ENCODE results near the gene C1orf226. TPM values are rescaled to one million over a fixed set of nuclear protein-coding genes. Genes with fewer than 3 reads are reported as not detected.

Gene C1orf226
- polyA plus RNA-seq, 1 donor, result 17.1 TPM

DNA sequence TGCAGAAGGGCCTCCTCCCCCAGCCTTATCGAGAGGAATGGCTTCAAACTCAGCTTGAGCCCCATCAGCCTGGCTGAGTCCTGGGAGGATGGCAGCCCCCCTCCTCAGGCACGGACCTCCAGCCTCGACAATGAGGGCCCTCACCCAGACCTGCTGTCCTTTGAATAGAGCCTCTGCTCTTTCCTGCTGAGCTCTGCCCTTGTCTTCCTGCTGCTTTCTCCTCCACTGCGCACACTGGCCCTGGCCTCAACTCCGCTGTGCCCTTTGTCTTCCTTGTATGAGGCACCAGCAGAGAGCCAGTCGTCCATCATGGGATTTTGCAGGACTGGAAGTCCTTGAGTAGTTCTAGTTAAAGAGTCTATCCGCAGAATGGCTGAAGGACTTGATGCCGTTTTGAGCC is 2.0 kb downstream of the C1orf226 start:
- H3K27ac ChIP-seq (ENCODE audit: low read length), result no peak overlapping the region
- WGBS (ENCODE audit: insufficient coverage, low lambda C conversion rate), result no CpG with 5 or more reads among the region's 8 CpGs

GRCh38 chr1:162384116-162384515 is 2.6 kb downstream of the C1orf226 start:
- H3K4me3 ChIP-seq (ENCODE audit: low read length), result no peak overlapping the region
- no peaks in the 10 kb centered on the region for H3K9me3 ChIP-seq (ENCODE audit: control insufficient read depth, low read depth, low read length)
- H3K27me3 ChIP-seq (ENCODE audit: control insufficient read depth, insufficient read depth, low read length), result no peaks in the 10 kb centered on the region
- DNase-seq, result no peak
- H3K36me3 ChIP-seq (ENCODE audit: control insufficient read depth, insufficient read depth, low read length), result peaks cover 18% of the 10 kb centered on the region
- H3K4me1 ChIP-seq (ENCODE audit: control insufficient read depth, insufficient read depth, low read length), result peaks cover 44% of the 10 kb centered on the region
- WGBS (ENCODE audit: insufficient coverage, low lambda C conversion rate), result no CpG with 5 or more reads among the region's 6 CpGs
- no peak overlapping the region for H3K27ac ChIP-seq (ENCODE audit: low read length)

More for the DNA sequence above, 2.0 kb downstream of the C1orf226 start:
- no peaks in the 10 kb centered on the region for H3K9me3 ChIP-seq (ENCODE audit: control insufficient read depth, low read depth, low read length)
- H3K36me3 ChIP-seq (ENCODE audit: control insufficient read depth, insufficient read depth, low read length), result peaks cover 18% of the 10 kb centered on the region
- H3K27me3 ChIP-seq (ENCODE audit: control insufficient read depth, insufficient read depth, low read length), result no peaks in the 10 kb centered on the region
- DNase-seq, result no peak
- H3K4me3 ChIP-seq (ENCODE audit: low read length), result no peak overlapping the region
- H3K4me1 ChIP-seq (ENCODE audit: control insufficient read depth, insufficient read depth, low read length), result peaks cover 38% of the 10 kb centered on the region

DNA sequence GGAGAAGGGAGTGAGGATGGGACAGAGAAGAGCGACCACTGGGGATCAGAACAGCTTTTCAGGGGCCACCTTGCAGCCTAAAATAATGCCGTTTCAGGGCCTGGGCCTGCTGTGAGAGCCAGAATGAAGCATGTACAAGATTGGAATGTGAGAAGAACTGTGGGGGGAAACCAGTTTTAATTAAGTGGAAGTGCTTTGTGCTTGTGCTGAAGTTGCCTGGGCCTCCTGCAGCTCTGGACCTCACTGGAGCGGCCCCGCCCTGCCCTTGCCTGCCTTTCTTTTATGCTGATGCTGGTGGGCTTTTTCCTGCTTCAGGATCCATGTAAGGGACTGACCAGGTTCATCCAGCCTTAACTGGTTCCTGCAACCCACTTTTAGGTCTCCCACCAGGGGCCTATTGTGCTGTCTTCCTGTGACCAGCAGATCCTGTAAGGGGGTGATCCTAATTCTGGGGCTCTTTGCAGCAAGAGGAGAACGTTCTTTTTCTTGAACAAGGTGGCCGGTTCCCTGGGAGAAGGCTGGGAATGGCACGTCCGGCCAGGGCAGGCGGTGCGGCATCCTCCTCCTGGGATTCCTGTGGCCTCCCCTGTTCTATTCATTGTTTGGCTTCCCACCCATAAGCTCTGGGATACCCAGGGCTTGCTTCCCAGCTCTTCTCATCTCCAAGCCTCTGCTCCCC is 3.2 kb downstream of the C1orf226 start:
- DNase-seq, result no peak
- 92% methylated on average over 2 of the region's 10 CpGs for WGBS (ENCODE audit: insufficient coverage, low lambda C conversion rate)
- no peaks in the 10 kb centered on the region for H3K27me3 ChIP-seq (ENCODE audit: control insufficient read depth, insufficient read depth, low read length)

DNA sequence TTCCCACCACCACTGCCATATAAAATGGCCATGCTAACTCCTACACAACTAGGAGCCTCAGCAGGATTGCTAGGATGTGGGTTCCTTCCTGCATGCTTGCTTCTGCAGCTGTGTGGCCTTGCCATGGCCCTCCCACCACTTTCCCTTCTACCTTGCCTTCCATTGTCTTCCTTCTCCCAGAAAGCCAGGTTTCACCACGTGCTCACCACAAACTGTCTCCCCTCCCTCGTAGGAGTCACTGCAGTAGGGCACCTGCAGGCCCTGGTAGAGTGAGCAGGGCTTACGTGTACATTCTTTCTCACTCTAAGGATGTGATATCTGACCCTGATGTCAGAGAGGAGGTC is 3.7 kb downstream of the C1orf226 start:
- Histone ChIP-seq H3K4me1 (ENCODE audit: control insufficient read depth, insufficient read depth, low read length) (peaks cover 53% of the 10 kb centered on the region), H3K4me3 (ENCODE audit: low read length) (no peak overlapping the region), H3K27ac (ENCODE audit: low read length) (no peak overlapping the region), H3K36me3 (ENCODE audit: control insufficient read depth, insufficient read depth, low read length) (peaks cover 18% of the 10 kb centered on the region), H3K27me3 (ENCODE audit: control insufficient read depth, insufficient read depth, low read length) (no peaks in the 10 kb centered on the region), H3K9me3 (ENCODE audit: control insufficient read depth, low read depth, low read length) (peaks cover 2% of the 10 kb centered on the region)
- WGBS (ENCODE audit: insufficient coverage, low lambda C conversion rate), result no CpG with 5 or more reads among the region's 3 CpGs
- DNase-seq, result no peak

More for the DNA sequence above, 3.2 kb downstream of the C1orf226 start:
- Histone ChIP-seq H3K36me3 (ENCODE audit: control insufficient read depth, insufficient read depth, low read length) (peaks cover 18% of the 10 kb centered on the region), H3K9me3 (ENCODE audit: control insufficient read depth, low read depth, low read length) (no peaks in the 10 kb centered on the region), H3K27ac (ENCODE audit: low read length) (no peak overlapping the region), H3K4me1 (ENCODE audit: control insufficient read depth, insufficient read depth, low read length) (peaks cover 50% of the 10 kb centered on the region), H3K4me3 (ENCODE audit: low read length) (no peak overlapping the region)

DNA sequence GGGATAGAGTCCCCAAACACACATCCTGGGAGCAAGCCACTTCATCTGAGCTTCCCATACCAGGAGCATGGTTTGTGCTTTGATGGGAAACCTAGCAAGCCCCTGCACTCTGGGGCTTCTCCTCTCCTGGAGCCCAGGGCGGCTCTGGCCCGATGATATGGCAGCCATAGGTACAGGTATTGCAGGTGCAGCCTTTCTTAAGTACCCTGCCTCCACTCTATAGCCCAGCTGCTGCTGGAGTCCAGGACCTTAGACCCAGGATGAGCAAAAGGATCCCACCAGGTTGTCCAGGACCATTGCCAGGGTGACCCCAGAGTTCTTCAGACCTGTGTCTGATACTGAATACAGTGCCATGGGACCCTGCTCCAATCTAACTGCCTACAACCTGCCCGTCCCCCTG is 4.2 kb downstream of the C1orf226 start:
- Histone ChIP-seq H3K4me3 (ENCODE audit: low read length) (no peak overlapping the region), H3K36me3 (ENCODE audit: control insufficient read depth, insufficient read depth, low read length) (peaks cover 18% of the 10 kb centered on the region), H3K9me3 (ENCODE audit: control insufficient read depth, low read depth, low read length) (peaks cover 3% of the 10 kb centered on the region), H3K27me3 (ENCODE audit: control insufficient read depth, insufficient read depth, low read length) (no peaks in the 10 kb centered on the region), H3K4me1 (ENCODE audit: control insufficient read depth, insufficient read depth, low read length) (peaks cover 54% of the 10 kb centered on the region), H3K27ac (ENCODE audit: low read length) (no peak overlapping the region)
- no CpG with 5 or more reads among the region's 3 CpGs for WGBS (ENCODE audit: insufficient coverage, low lambda C conversion rate)
- no peak for DNase-seq

DNA sequence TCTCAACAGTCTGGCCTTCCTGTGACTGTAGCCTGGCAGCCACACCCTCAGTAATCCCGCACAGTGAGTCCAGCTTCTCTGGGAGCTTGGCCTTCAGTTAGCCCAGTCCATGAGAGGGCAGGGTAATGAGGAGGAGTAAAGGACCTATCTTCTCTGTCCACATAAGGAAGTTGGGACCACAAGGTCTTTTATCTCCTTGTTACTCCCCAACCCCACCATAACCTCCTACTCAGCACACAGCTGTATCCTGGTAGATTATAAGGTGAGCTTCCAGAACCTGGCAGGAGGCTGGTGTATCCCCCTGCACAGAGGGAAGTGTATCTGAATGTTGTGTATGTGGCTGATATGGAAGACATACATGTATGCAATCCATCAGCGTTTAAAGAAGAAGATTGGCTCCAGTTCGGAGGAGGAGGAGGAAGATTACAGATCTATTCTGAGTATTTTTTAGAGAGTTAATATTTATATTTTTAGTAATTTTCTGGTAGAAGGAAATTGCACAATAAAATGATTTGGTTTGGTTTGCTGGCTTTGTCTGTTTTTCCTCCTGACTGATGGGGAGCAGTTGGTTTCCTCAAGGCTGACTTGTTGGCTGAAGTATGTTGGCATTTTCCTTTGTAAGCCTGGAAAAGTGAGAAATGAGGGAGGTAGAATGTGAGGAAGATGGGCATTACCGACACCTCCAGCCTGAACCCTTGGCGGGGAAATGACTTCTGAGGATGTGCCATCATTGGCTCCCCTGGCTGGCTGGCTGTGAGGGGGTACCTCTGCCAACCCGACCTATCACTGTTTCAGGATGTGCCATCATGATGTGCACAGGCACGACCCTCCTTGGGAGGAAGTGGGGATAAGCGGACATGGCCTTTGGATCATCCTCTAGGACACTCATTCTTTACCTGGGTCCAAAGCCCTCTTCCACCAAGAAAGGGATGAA is 5.0 kb downstream of the C1orf226 start:
- Histone ChIP-seq H3K27me3 (ENCODE audit: control insufficient read depth, insufficient read depth, low read length) (no peaks in the 10 kb centered on the region), H3K4me3 (ENCODE audit: low read length) (no peak overlapping the region), H3K9me3 (ENCODE audit: control insufficient read depth, low read depth, low read length) (peaks cover 3% of the 10 kb centered on the region), H3K36me3 (ENCODE audit: control insufficient read depth, insufficient read depth, low read length) (peaks cover 18% of the 10 kb centered on the region), H3K4me1 (ENCODE audit: control insufficient read depth, insufficient read depth, low read length) (peaks cover 52% of the 10 kb centered on the region), H3K27ac (ENCODE audit: low read length) (no peak overlapping the region)
- DNase-seq, result no peak
- WGBS (ENCODE audit: insufficient coverage, low lambda C conversion rate), result 100% methylated on average over 1 of the region's 8 CpGs

GRCh38 chr1:162387226-162388082 is 5.9 kb downstream of the C1orf226 start:
- peaks cover 18% of the 10 kb centered on the region for H3K36me3 ChIP-seq (ENCODE audit: control insufficient read depth, insufficient read depth, low read length)
- no peak for DNase-seq
- peaks cover 3% of the 10 kb centered on the region for H3K9me3 ChIP-seq (ENCODE audit: control insufficient read depth, low read depth, low read length)
- H3K4me3 ChIP-seq (ENCODE audit: low read length), result no peak overlapping the region
- no peak overlapping the region for H3K27ac ChIP-seq (ENCODE audit: low read length)
- peaks cover 47% of the 10 kb centered on the region for H3K4me1 ChIP-seq (ENCODE audit: control insufficient read depth, insufficient read depth, low read length)
- H3K27me3 ChIP-seq (ENCODE audit: control insufficient read depth, insufficient read depth, low read length), result no peaks in the 10 kb centered on the region
- 95% methylated on average over 8 of the region's 20 CpGs for WGBS (ENCODE audit: insufficient coverage, low lambda C conversion rate)

- peaks cover 40% of the 10 kb centered on the region for H3K4me1 ChIP-seq (ENCODE audit: control insufficient read depth, insufficient read depth, low read length)
- no peak overlapping the region for H3K4me3 ChIP-seq (ENCODE audit: low read length)
- H3K36me3 ChIP-seq (ENCODE audit: control insufficient read depth, insufficient read depth, low read length), result peaks cover 12% of the 10 kb centered on the region
- WGBS (ENCODE audit: insufficient coverage, low lambda C conversion rate), result 100% methylated on average over 1 of the region's 8 CpGs
- no peak overlapping the region for H3K27ac ChIP-seq (ENCODE audit: low read length)
- no peaks in the 10 kb centered on the region for H3K27me3 ChIP-seq (ENCODE audit: control insufficient read depth, insufficient read depth, low read length)
- peaks cover 3% of the 10 kb centered on the region for H3K9me3 ChIP-seq (ENCODE audit: control insufficient read depth, low read depth, low read length)
- DNase-seq, result no peak
Measured at GRCh38 chr1:162388083-162388594, 6.6 kb downstream of the C1orf226 start.

DNA sequence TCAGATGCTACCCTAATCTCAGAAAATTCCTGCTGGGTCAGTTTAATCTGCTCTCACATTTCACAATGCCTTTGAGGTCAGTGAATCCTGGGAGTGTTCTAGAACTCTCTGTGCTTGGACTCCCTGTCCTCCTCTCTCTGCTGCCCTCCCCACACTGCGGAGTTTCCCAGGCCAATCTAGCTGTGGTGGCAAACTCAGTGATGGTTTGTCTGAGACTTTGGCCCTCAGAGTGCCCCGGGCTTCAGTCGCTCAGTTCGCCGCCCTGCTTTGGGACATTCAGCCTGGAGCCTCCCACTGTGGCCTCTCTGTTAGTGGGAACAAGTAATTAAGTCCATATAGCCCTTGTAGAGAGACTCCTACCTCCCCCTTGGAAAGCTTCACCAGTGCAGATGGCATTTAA is 7.1 kb downstream of the C1orf226 start:
- no CpG with 5 or more reads among the region's 5 CpGs for WGBS (ENCODE audit: insufficient coverage, low lambda C conversion rate)
- peak overlapping the region; percentile 54 for H3K27ac ChIP-seq (ENCODE audit: low read length)
- H3K36me3 ChIP-seq (ENCODE audit: control insufficient read depth, insufficient read depth, low read length), result peaks cover 7% of the 10 kb centered on the region
- peaks cover 35% of the 10 kb centered on the region for H3K4me1 ChIP-seq (ENCODE audit: control insufficient read depth, insufficient read depth, low read length)
- no peak overlapping the region for H3K4me3 ChIP-seq (ENCODE audit: low read length)
- DNase-seq, result no peak
- H3K9me3 ChIP-seq (ENCODE audit: control insufficient read depth, low read depth, low read length), result peaks cover 3% of the 10 kb centered on the region
- no peaks in the 10 kb centered on the region for H3K27me3 ChIP-seq (ENCODE audit: control insufficient read depth, insufficient read depth, low read length)
